Measurements from ENCODE around the gene ACTR3.

ACTR3 gene

GRCh38 chr2:113967272-113967671, 77.4 kb downstream of the ACTR3 start:
- no peak for DNase-seq (ENCODE audit: extremely low read depth, low read depth)
- TF ChIP-seq CTCF (IDR thresholded peaks at IDR 0.05; ENCODE audit: low read depth, low read length, missing control alignments): no peak
- H3K4me3 ChIP-seq (replicated peaks; ENCODE audit: low read depth, low read length): no peak overlapping the region

GRCh38 chr2:113972766-113973165, 82.9 kb downstream of the ACTR3 start:
- no peak for DNase-seq (ENCODE audit: extremely low read depth, low read depth)
- no peak for TF ChIP-seq CTCF (IDR thresholded peaks at IDR 0.05; ENCODE audit: low read depth, low read length, missing control alignments)
- no peak overlapping the region for H3K4me3 ChIP-seq (replicated peaks; ENCODE audit: low read depth, low read length)

- DNase-seq (ENCODE audit: extremely low read depth, low read depth): no peak
- H3K4me3 ChIP-seq (replicated peaks; ENCODE audit: low read depth, low read length): no peak overlapping the region
- no peak for TF ChIP-seq CTCF (IDR thresholded peaks at IDR 0.05; ENCODE audit: low read depth, low read length, missing control alignments)
These were observed 83.9 kb downstream of the ACTR3 start for GRCh38 chr2:113973810-113974209.

- no peak for DNase-seq (ENCODE audit: extremely low read depth, low read depth)
- TF ChIP-seq CTCF (IDR thresholded peaks at IDR 0.05; ENCODE audit: low read depth, low read length, missing control alignments): no peak
- no peak overlapping the region for H3K4me3 ChIP-seq (replicated peaks; ENCODE audit: low read depth, low read length)
These were observed 84.8 kb downstream of the ACTR3 start for GRCh38 chr2:113974727-113975126.

GRCh38 chr2:113976277-113976928, 86.5 kb downstream of the ACTR3 start:
- DNase-seq (ENCODE audit: extremely low read depth, low read depth): no peak
- no peak overlapping the region for H3K4me3 ChIP-seq (replicated peaks; ENCODE audit: low read depth, low read length)
- TF ChIP-seq CTCF (IDR thresholded peaks at IDR 0.05; ENCODE audit: low read depth, low read length, missing control alignments): no peak

- no peak for TF ChIP-seq CTCF (IDR thresholded peaks at IDR 0.05; ENCODE audit: low read depth, low read length, missing control alignments)
- no peak for DNase-seq (ENCODE audit: extremely low read depth, low read depth)
These were observed 87.3 kb downstream of the ACTR3 start for GRCh38 chr2:113977060-113977659.

More at GRCh38 chr2:113977060-113977659, 87.3 kb downstream of the ACTR3 start:
- H3K4me3 ChIP-seq (replicated peaks; ENCODE audit: low read depth, low read length): no peak overlapping the region

All from HFF-Myc (cell line).